ENCODE measurements around the gene SAE1. TPM values are rescaled to one million over a fixed set of nuclear protein-coding genes. Genes with fewer than 3 reads are reported as not detected.

The SAE1 gene
- total and polyA plus RNA-seq, 10 of the 15 experiments (the other 5 are each of a cell fraction or from before 2014, with no cell fraction given): 62.0 to 246 (median 148) TPM

GRCh38 chr19:47176071-47176626, 45.5 kb downstream of the SAE1 start:
- no peak for TF ChIP-seq TCF7 (IDR thresholded peaks at IDR 0.05; ENCODE audit: borderline replicate concordance)
- no peak for TF ChIP-seq SIX5 (IDR thresholded peaks at IDR 0.05; ENCODE audit: low read depth, low read length, severe bottlenecking)
- TF ChIP-seq NFYB (IDR thresholded peaks at IDR 0.05; ENCODE audit: insufficient read depth, low read depth, low read length): no peak
- TF ChIP-seq TBL1XR1 (IDR thresholded peaks at IDR 0.05; ENCODE audit: low read depth, low read length): no peak
- TF ChIP-seq ZNF622 (IDR thresholded peaks at IDR 0.05): no peak
- TF ChIP-seq POU2F2 (IDR thresholded peaks at IDR 0.05; ENCODE audit: borderline replicate concordance, low read depth, low read length): no peak
- TF ChIP-seq ZNF207 (IDR thresholded peaks at IDR 0.05; ENCODE audit: borderline replicate concordance): no peak
- TF ChIP-seq ZBTB11 (CRISPR knock-in tag; IDR thresholded peaks at IDR 0.05): no peak
- TF ChIP-seq SP1 (IDR thresholded peaks at IDR 0.05; ENCODE audit: low read depth, low read length): no peak
- TF ChIP-seq ETV6 (conservative IDR thresholded peaks at IDR 0.05 in 1 of 2, IDR thresholded peaks at IDR 0.05 in 1 of 2; ENCODE audit: borderline replicate concordance in 1 of 2, low read depth in 1 of 2): no peak
- TF ChIP-seq IRF4 (IDR thresholded peaks at IDR 0.05; ENCODE audit: low read depth, low read length): no peak
- TF ChIP-seq IKZF1 (conservative IDR thresholded peaks at IDR 0.05): no peak
- TF ChIP-seq HDAC6 (IDR thresholded peaks at IDR 0.05; ENCODE audit: unreplicated experiment): no peak
- TF ChIP-seq IKZF2 (IDR thresholded peaks at IDR 0.05): no peak
- TF ChIP-seq KLF5 (IDR thresholded peaks at IDR 0.05; ENCODE audit: partially characterized antibody): no peak
- 84% methylated on average over 5 of the region's 5 CpGs for WGBS (ENCODE audit: insufficient coverage, insufficient replicate concordance, low lambda C conversion rate, missing lambda C conversion rate)
- SMC1A ChIA-PET (ENCODE audit: uncharacterized antibody, unreplicated experiment): interaction anchor here (1.4 kb wide), 1 partner anchor 10 kb away, joined by 9 read pairs; no protein-coding TSS in a partner anchor
- Histone ChIP-seq H3K4me1 (ENCODE audit: control insufficient read depth, insufficient read depth, low read length) (peaks cover 8% of the 10 kb centered on the region), H4K20me1 (ENCODE audit: control insufficient read depth, insufficient read depth) (no peaks in the 10 kb centered on the region), H2AFZ (ENCODE audit: control insufficient read depth, low read depth, low read length) (no peak overlapping the region), H3K79me2 (ENCODE audit: control insufficient read depth, insufficient read depth, low read length) (peaks cover 2% of the 10 kb centered on the region; the same call in 1 of the 2 replicates), H3K9ac (ENCODE audit: control insufficient read depth, insufficient read depth, low read length) (no peak overlapping the region), H3K4me3 (no peak overlapping the region), H3K27me3 (replicated peaks in 1 of 2; ENCODE audit: control insufficient read depth in 2 of 2, insufficient read depth in 2 of 2, low read length in 1 of 2) (no peaks in the 10 kb centered on the region), H3K9me3 (replicated peaks; ENCODE audit: control insufficient read depth, insufficient read depth, low read length) (no peaks in the 10 kb centered on the region), H3K4me2 (ENCODE audit: control insufficient read depth, insufficient read depth) (no peak overlapping the region; the same call in 1 of the 2 replicates), H3K27ac (ENCODE audit: control insufficient read depth, insufficient read depth) (0 out of 2 replicates have a peak overlapping the region, but pooled peaks have one; percentile 8), H3K36me3 (ENCODE audit: control insufficient read depth in 2 of 2, insufficient read depth in 2 of 2, low read length in 1 of 2) (peaks cover 10 to 30% of the 10 kb centered on the region in 2 experiments; a peak in 3 of 4 replicates)
- DNase-seq (ENCODE audit: low read depth, low spot score): no peak
- ATAC-seq: no peak
- RAD21 ChIA-PET (ENCODE audit: unreplicated experiment): no interaction called here
- POLR2A ChIA-PET: interaction anchor here (0.6 kb wide), 1 partner anchor 22 kb away, joined by 3 read pairs; no protein-coding TSS in a partner anchor
- in situ Hi-C loops (cut with MboI): no loop called here
- no peak for FAIRE-seq
- BruUV-seq (replicated peaks): no TSS peak
- intact Hi-C loops (cut with micrococcal nuclease; ENCODE audit: unreplicated experiment): no loop called here
- CTCF ChIA-PET: interaction anchor here (1.6 kb wide), 1 partner anchor 10 kb away, joined by 4 read pairs; no protein-coding TSS in a partner anchor

Data from GM12878 (cell line).